SH-SY5Y (cell line): Measurements from ENCODE around the gene FAM76A.

Experiments used
- GATA2 ChIP-seq: IDR thresholded peaks from 2 replicates; pipeline ENCODE4 v1.6.1; 2011; ENCODE audit warnings: mild to moderate bottlenecking, low read depth, low read length
- GATA3 ChIP-seq: IDR thresholded peaks from 2 replicates; pipeline ENCODE4 v1.6.1; 2011; ENCODE audit warnings: low read depth, mild to moderate bottlenecking, low read length, moderate library complexity

DNA sequence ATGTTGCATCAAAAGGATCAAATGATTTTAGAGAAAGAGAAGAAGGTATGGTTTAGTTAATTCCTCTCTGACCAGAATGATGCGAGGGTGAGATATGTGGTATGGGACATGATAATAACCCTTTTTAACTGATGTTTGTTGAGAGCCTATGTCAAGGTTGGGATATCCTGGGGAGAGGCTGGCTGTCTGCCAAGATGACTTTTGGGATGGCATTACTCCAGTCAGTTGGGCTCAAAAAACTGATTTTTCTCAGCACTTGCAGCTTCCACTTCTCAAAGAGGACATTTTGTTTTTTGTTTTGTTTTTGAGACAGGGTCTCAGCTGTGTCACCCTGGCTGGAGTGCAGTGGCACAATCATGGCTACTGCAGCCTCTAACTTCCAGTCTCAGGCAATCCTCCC, 29.5 kb downstream of the FAM76A start:
- TF ChIP-seq GATA2 (no peak), GATA3 (no peak)
